OCI-LY3 (cell line): Measurements from ENCODE around the gene LAMC1.

Experiments used
- CTCF ChIP-seq: fragments of 200-600, 300-600 bp; sonication (generic); IDR thresholded peaks from 2 replicates; pipeline ENCODE4 v1.5.1; 2014; ENCODE audit warnings: antibody characterized with exemption, low read length, low read depth
- EZH2phosphoT487 ChIP-seq: fragments of 200-600 bp; shearing (Covaris generic); IDR thresholded peaks from 2 replicates; pipeline ENCODE4 v1.6.1; 2018; ENCODE audit warnings: antibody characterized with exemption, mixed run types, low read depth

GRCh38 chr1:183191833-183192232, 168.6 kb downstream of the LAMC1 start:
- TF ChIP-seq CTCF, result no peak
- no peak for TF ChIP-seq EZH2phosphoT487
